MM.1S (cell line): ENCODE results near the gene GTF3C5.
"Not testable (repeated sequence)": the region's sequence is repeated elsewhere in the genome, so short reads cannot be mapped to it uniquely, and the experiment has no call there.

ENCODE experiments used
- DNase-seq: peaks from one replicate; pipeline ENCODE4 v3.0.0-alpha.2; 2015
- H2AFZ ChIP-seq: fragments of 300-600 bp; sonication (generic); 2 replicates; pipeline ENCODE4 v1.6.0; 2016; ENCODE audit warnings: antibody characterized with exemption, low read length
- H3F3A ChIP-seq: fragments of 300-600 bp; sonication (generic); 2 replicates; pipeline ENCODE4 v1.6.1; 2016; ENCODE audit warnings: mild to moderate bottlenecking, antibody characterized with exemption, low read length, moderate library complexity, mixed read lengths; ENCODE audit not compliant: insufficient read depth
- H3K27ac ChIP-seq: fragments of 300-600 bp; sonication (generic); 2 replicates; pipeline ENCODE4 v1.5.1; 2016; ENCODE audit warnings: mild to moderate bottlenecking, low read length
- H3K27me3 ChIP-seq: fragments of 300-600 bp; sonication (generic); replicated peaks from 2 replicates; pipeline ENCODE4 v1.6.0; 2016; ENCODE audit warnings: low read length; ENCODE audit not compliant: insufficient read depth
- H3K36me3 ChIP-seq: fragments of 300-600 bp; sonication (generic); replicated peaks from 2 replicates; pipeline ENCODE4 v1.6.1; 2016; ENCODE audit warnings: mild to moderate bottlenecking, low read length, mixed read lengths; ENCODE audit not compliant: insufficient read depth
- H3K4me1 ChIP-seq: fragments of 300-600 bp; sonication (generic); 2 replicates; pipeline ENCODE4 v1.6.1; 2016; ENCODE audit warnings: low read length, mixed read lengths
- H3K4me2 ChIP-seq: fragments of 300-600 bp; sonication (generic); 2 replicates; pipeline ENCODE4 v1.6.0; 2016; ENCODE audit warnings: low read depth, low read length
- H3K4me3 ChIP-seq: fragments of 300-600 bp; sonication (generic); 2 replicates; pipeline ENCODE4 v1.5.1; 2016; ENCODE audit warnings: low read length, mixed read lengths
- H3K79me2 ChIP-seq: fragments of 300-600 bp; sonication (generic); 2 replicates; pipeline ENCODE4 v1.6.1; 2016; ENCODE audit warnings: mixed run types, low read length, mixed read lengths
- H3K9ac ChIP-seq: fragments of 300-600 bp; sonication (generic); 2 replicates; pipeline ENCODE4 v1.6.1; 2016; ENCODE audit warnings: low read length, mixed read lengths
- H3K9me2 ChIP-seq: fragments of 300-600 bp; sonication (generic); replicated peaks from 2 replicates; pipeline ENCODE4 v1.6.1; 2016; ENCODE audit warnings: mild to moderate bottlenecking, low read length, mixed read lengths; ENCODE audit not compliant: insufficient read depth
- H3K9me3 ChIP-seq: fragments of 300-600 bp; sonication (generic); replicated peaks from 2 replicates; pipeline ENCODE4 v1.6.1; 2016; ENCODE audit warnings: mild to moderate bottlenecking, low read length, mixed read lengths; ENCODE audit not compliant: insufficient read depth
- H4K20me1 ChIP-seq: fragments of 300-600 bp; sonication (generic); 2 replicates; pipeline ENCODE4 v1.6.1; 2016; ENCODE audit warnings: mild to moderate bottlenecking, low read length, moderate library complexity, mixed read lengths; ENCODE audit not compliant: insufficient read depth
- CTCF ChIP-seq: fragments of 300-600 bp; sonication (generic); IDR thresholded peaks from 2 replicates; pipeline ENCODE4 v1.5.1; 2016; ENCODE audit warnings: antibody characterized with exemption, low read length, mixed read lengths
- EZH2 ChIP-seq: fragments of 300-600 bp; sonication (generic); optimal IDR thresholded peaks from 2 replicates; pipeline ENCODE3; 2017; ENCODE audit warnings: low read depth, mild to moderate bottlenecking, antibody characterized with exemption, low read length, mixed read lengths
- EZH2phosphoT487 ChIP-seq: fragments of 300-600 bp; sonication (generic); IDR thresholded peaks from 2 replicates; pipeline ENCODE4 v1.6.1; 2018; ENCODE audit warnings: antibody characterized with exemption, low read length

The GTF3C5 gene

GRCh38 chr9:133083688-133084087, 52.9 kb downstream of the GTF3C5 start:
- H3K9ac ChIP-seq, H3K4me1 ChIP-seq, H4K20me1 ChIP-seq, H3F3A ChIP-seq, H2AFZ ChIP-seq, H3K4me2 ChIP-seq, H3K9me3 ChIP-seq, H3K9me2 ChIP-seq, DNase-seq, H3K4me3 ChIP-seq, H3K27ac ChIP-seq, H3K36me3 ChIP-seq, H3K79me2 ChIP-seq: not testable (repeated sequence)
- H3K27me3 ChIP-seq: peaks cover 29% of the 10 kb centered on the region

GRCh38 chr9:133086212-133086860, 55.5 kb downstream of the GTF3C5 start:
- DNase-seq, H3K9ac ChIP-seq, H3K36me3 ChIP-seq, H3K79me2 ChIP-seq, H3K4me2 ChIP-seq, H3F3A ChIP-seq, H3K9me3 ChIP-seq, H3K4me3 ChIP-seq, H3K9me2 ChIP-seq, H3K27ac ChIP-seq, H4K20me1 ChIP-seq, H3K4me1 ChIP-seq, H2AFZ ChIP-seq: not testable (repeated sequence)
- H3K27me3 ChIP-seq: peaks cover 12% of the 10 kb centered on the region; the same call in 1 of the 2 replicates

GRCh38 chr9:133086894-133087293, 56.1 kb downstream of the GTF3C5 start:
- TF ChIP-seq CTCF: no peak
- TF ChIP-seq EZH2phosphoT487: no peak
- no peak for TF ChIP-seq EZH2
- no peaks in the 10 kb centered on the region for H3K36me3 ChIP-seq

GRCh38 chr9:133087429-133088145, 56.8 kb downstream of the GTF3C5 start:
- Histone ChIP-seq H3K9ac (no peak overlapping the region), H3F3A (no peaks in the 10 kb centered on the region), H3K36me3 (no peaks in the 10 kb centered on the region), H3K9me2 (no peaks in the 10 kb centered on the region), H3K9me3 (no peaks in the 10 kb centered on the region), H3K27me3 (peaks cover 9% of the 10 kb centered on the region; the same call in 1 of the 2 replicates), H3K4me2 (no peak overlapping the region), H2AFZ (no peak overlapping the region), H3K79me2 (no peaks in the 10 kb centered on the region), H3K4me1 (no peaks in the 10 kb centered on the region), H4K20me1 (no peaks in the 10 kb centered on the region), H3K4me3 (no peak overlapping the region), H3K27ac (no peak overlapping the region)
- no peak for TF ChIP-seq EZH2phosphoT487
- no peak for DNase-seq

More at GRCh38 chr9:133086894-133087293, 56.1 kb downstream of the GTF3C5 start:
- H3F3A ChIP-seq: no peaks in the 10 kb centered on the region
- no peak overlapping the region for H3K27ac ChIP-seq
- H3K9ac ChIP-seq: no peak overlapping the region
- H3K4me3 ChIP-seq: no peak overlapping the region
- no peaks in the 10 kb centered on the region for H3K79me2 ChIP-seq
- H3K9me3 ChIP-seq: no peaks in the 10 kb centered on the region
- H4K20me1 ChIP-seq: no peaks in the 10 kb centered on the region
- no peaks in the 10 kb centered on the region for H3K4me1 ChIP-seq
- no peak overlapping the region for H2AFZ ChIP-seq
- no peak overlapping the region for H3K4me2 ChIP-seq
- DNase-seq: no peak
- no peaks in the 10 kb centered on the region for H3K9me2 ChIP-seq
- H3K27me3 ChIP-seq: peaks cover 11% of the 10 kb centered on the region; the same call in 1 of the 2 replicates
